Measurements from ENCODE around the gene FXYD2.

DNA sequence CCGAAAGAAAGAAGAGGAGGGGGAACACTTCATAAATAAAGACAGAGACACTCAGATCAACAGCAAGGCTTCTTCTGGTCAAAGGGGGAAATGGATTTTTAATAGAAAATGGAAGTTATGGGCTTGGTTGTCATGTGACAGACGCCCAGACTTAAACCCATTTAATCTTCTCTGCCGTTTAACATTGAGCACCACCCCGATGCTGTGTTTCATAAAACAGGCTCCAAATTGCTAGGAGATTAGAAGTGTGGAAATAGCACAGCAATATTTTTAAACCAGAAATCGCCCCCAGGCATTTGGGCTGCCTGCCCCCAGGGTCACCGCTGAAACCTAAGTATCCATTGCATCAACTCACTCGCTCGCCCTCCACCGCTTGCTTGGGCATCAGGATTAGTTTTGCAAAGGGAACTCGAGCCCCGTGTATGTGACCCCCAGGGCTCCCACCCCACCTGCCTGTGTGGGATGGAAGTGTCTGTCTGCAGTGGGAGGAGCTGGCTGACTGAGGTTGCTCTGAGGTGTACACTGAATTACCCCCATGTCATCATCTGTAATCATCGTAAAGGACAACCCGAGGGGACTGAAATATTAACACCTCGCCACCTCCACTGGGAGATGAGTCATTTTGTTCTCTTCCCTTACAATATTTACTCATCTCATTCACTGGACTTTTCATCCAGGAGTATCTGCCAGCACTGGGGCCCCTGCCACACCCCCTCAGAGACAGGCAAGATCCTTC, 38.2 kb downstream of the FXYD2 start:
- TF ChIP-seq POLR2A (IDR thresholded peaks at IDR 0.05; ENCODE audit: low read depth, low read length) (no peak), TAF1 (IDR thresholded peaks at IDR 0.05; ENCODE audit: borderline replicate concordance, low read depth, low read length) (no peak), POLR2AphosphoS5 (IDR thresholded peaks at IDR 0.05; ENCODE audit: low read depth, low read length) (no peak)
